Stomach (tissue), 9 donors: ENCODE measurements around the gene DLG2. TPM values are rescaled to one million over a fixed set of nuclear protein-coding genes. Genes with fewer than 3 reads are reported as not detected.
"Not testable (repeated sequence)": the region's sequence is repeated elsewhere in the genome, so short reads cannot be mapped to it uniquely, and the experiment has no call there.

Experiments
- DNase-seq, 2 donors: peaks; one replicate each; pipeline versions ENCODE4 v3.0.0 to v3.0.0-alpha.2; 2013 to 2019
- H3K27ac ChIP-seq, 5 donors: fragments of 200-600 bp in 4 of 5; sonication (generic) in 4 of 5; one replicate each; pipeline ENCODE4 v1.5.1; 2013 to 2019; ENCODE audit warnings: mild to moderate bottlenecking in 1 of 5, moderate library complexity in 1 of 5
- H3K27me3 ChIP-seq, 3 donors: fragments of 200-600 bp; sonication (generic); one replicate each; pipeline ENCODE4 v1.5.1; 2017 to 2019; ENCODE audit warnings: mixed run types in 1 of 3
- H3K36me3 ChIP-seq, 4 donors: fragments of 200-600 bp; sonication (generic); 1 replicate in 3 of 4; 2 replicates in 1 of 4; pipeline ENCODE4 v1.5.1; 2016 to 2019
- H3K4me1 ChIP-seq, 4 donors: fragments of 200-600 bp; sonication (generic); one replicate each; pipeline ENCODE4 v1.5.1; 2016 to 2019
- H3K4me3 ChIP-seq, 4 donors: fragments of 200-600 bp; sonication (generic) in 3 of 4; one replicate each; pipeline ENCODE4 v1.5.1; 2016 to 2019; ENCODE audit warnings: mild to moderate bottlenecking in 1 of 4
- H3K9me3 ChIP-seq, 4 donors: fragments of 200-600 bp; sonication (generic); one replicate each; pipeline ENCODE4 v1.5.1; 2016 to 2019
- CTCF ChIP-seq, 7 experiments: fragments of 450-650 bp in 4 of 7; fragments of 200-600 bp in 3 of 7; sonication (generic) in 3 of 7; IDR thresholded peaks; one replicate each; pipeline ENCODE4 v1.5.1; 2016 to 2019; ENCODE audit warnings: antibody characterized with exemption in 7 of 7, control low read depth in 2 of 7, mild to moderate bottlenecking in 1 of 7
- EP300 ChIP-seq: sonication (generic); formaldehyde crosslinking; IDR thresholded peaks from one replicate; pipeline ENCODE4 v1.6.1; 2017; ENCODE audit warnings: antibody characterized with exemption
- POLR2A ChIP-seq, 4 donors: fragments of 450-650 bp; IDR thresholded peaks; one replicate each; pipeline ENCODE4 v1.6.1; 2016; ENCODE audit warnings: antibody characterized with exemption in 4 of 4, control low read depth in 2 of 4, mild to moderate bottlenecking in 1 of 4, moderate library complexity in 1 of 4
- POLR2AphosphoS5 ChIP-seq, 3 donors: sonication (generic); formaldehyde crosslinking; IDR thresholded peaks; one replicate each; pipeline ENCODE4 v1.6.1; 2016; ENCODE audit warnings: antibody characterized with exemption in 3 of 3
- WGBS, 5 donors: extraction: QIAGEN DNeasy Blood & Tissue Kit in 3 of 5; methylation state at CpG; one replicate each; pipeline versions ENCODE4 v1.1.5 to v1.1.7; 2013 to 2018; 5-methylcytosine and 5-hydroxymethylcytosine counted together
- intact Hi-C: fragments of 100-400 bp; cut with DNase I; formaldehyde crosslinking; loops from one replicate; pipeline ENCODE4 v1.15.1; 2023; ENCODE audit warnings: low total_unique reads
- polyA plus RNA-seq, 3 donors: library from polyadenylated mRNA; stranded (reverse); fragments of 200-250 nt; gene quantifications; one replicate each; pipeline ENCODE4 v1.2.3, GENCODE V29; 2013
- total RNA-seq, 5 donors: library from RNA; depleted of rRNA; stranded (reverse); fragments of >200 nt; gene quantifications; one replicate each; pipeline versions ENCODE4 v1.1.0 to v1.2.3, GENCODE V29; 2014 to 2016
- donor health status: healthy with polysubstance abuse.
- donor health status: Bipolar disorder and iron deficiency.
- donor health status: healthy.

DLG2 gene
- total and polyA plus RNA-seq, 8 donors = 1.3 to 19.1 (median 3.5) TPM

GRCh38 chr11:85118151-85118550, 509.0 kb downstream of the DLG2 start:
- no peak overlapping the region for H3K27ac ChIP-seq
- TF ChIP-seq POLR2AphosphoS5 (IDR thresholded peaks at IDR 0.05) (no peak), CTCF (IDR thresholded peaks at IDR 0.05) (no peak), POLR2A (IDR thresholded peaks at IDR 0.05) (no peak), EP300 (no peak)
- no peaks in the 10 kb centered on the region for H3K27me3 ChIP-seq
- WGBS, 5 donors = 39 to 69% (median 56%) methylated on average over 1 of the region's 1 CpG
- intact Hi-C loops = no loop called here
- no peak overlapping the region for H3K4me3 ChIP-seq
- no peaks in the 10 kb centered on the region for H3K4me1 ChIP-seq
- H3K9me3 ChIP-seq = peaks cover 0 to 4% (median 0%) of the 10 kb centered on the region in 4 donors
- DNase-seq = no peak
- no peaks in the 10 kb centered on the region for H3K36me3 ChIP-seq

- intact Hi-C loops = no loop called here
- Histone ChIP-seq H3K27ac (no peak overlapping the region), H3K36me3 (no peaks in the 10 kb centered on the region), H3K9me3 (peaks cover 0 to 4% (median 0%) of the 10 kb centered on the region in 4 donors), H3K27me3 (no peaks in the 10 kb centered on the region), H3K4me3 (no peak overlapping the region), H3K4me1 (no peaks in the 10 kb centered on the region)
- TF ChIP-seq POLR2AphosphoS5 (IDR thresholded peaks at IDR 0.05) (no peak), POLR2A (IDR thresholded peaks at IDR 0.05) (no peak)
- DNase-seq = no peak
- 56 to 78% (median 62%) methylated on average over 2 of the region's 2 CpGs for WGBS, 5 donors
Measured at GRCh38 chr11:85115798-85116197, 511.3 kb downstream of the DLG2 start.

- H3K36me3 ChIP-seq = no peaks in the 10 kb centered on the region
- no peaks in the 10 kb centered on the region for H3K27me3 ChIP-seq
- H3K4me3 ChIP-seq = no peak overlapping the region
- WGBS, 5 donors = 74 to 89% (median 80%) methylated on average over 2 of the region's 2 CpGs
- H3K4me1 ChIP-seq = no peaks in the 10 kb centered on the region
- H3K9me3 ChIP-seq = peaks cover 0 to 4% (median 0%) of the 10 kb centered on the region in 4 donors
- TF ChIP-seq CTCF (IDR thresholded peaks at IDR 0.05) (no peak), EP300 (no peak), POLR2AphosphoS5 (IDR thresholded peaks at IDR 0.05) (no peak)
- intact Hi-C loops = no loop called here
- DNase-seq = no peak
- H3K27ac ChIP-seq = no peak overlapping the region
Measured at GRCh38 chr11:85114786-85115185, 512.4 kb downstream of the DLG2 start.

- H3K27ac ChIP-seq, H3K4me3 ChIP-seq, H3K36me3 ChIP-seq, H3K9me3 ChIP-seq, intact Hi-C loops, H3K27me3 ChIP-seq, H3K4me1 ChIP-seq, DNase-seq: not testable (repeated sequence)
- 53 to 74% (median 69%) methylated on average over 1 of the region's 1 CpG for WGBS, 5 donors
Measured at GRCh38 chr11:85110246-85110645, 516.9 kb downstream of the DLG2 start.

GRCh38 chr11:85109141-85109540, 518.0 kb downstream of the DLG2 start:
- Histone ChIP-seq H3K36me3 (no peaks in the 10 kb centered on the region), H3K27me3 (no peaks in the 10 kb centered on the region), H3K4me1 (no peaks in the 10 kb centered on the region), H3K4me3 (no peak overlapping the region), H3K27ac (no peak overlapping the region), H3K9me3 (no peaks in the 10 kb centered on the region)
- no peak for TF ChIP-seq POLR2A (IDR thresholded peaks at IDR 0.05)
- no peak for TF ChIP-seq EP300
- TF ChIP-seq POLR2AphosphoS5 (IDR thresholded peaks at IDR 0.05) = no peak
- no peak for TF ChIP-seq CTCF (IDR thresholded peaks at IDR 0.05)
- 70 to 86% (median 80%) methylated on average over 4 of the region's 4 CpGs for WGBS, 5 donors
- no peak for DNase-seq
- intact Hi-C loops = no loop called here
